Measurements from ENCODE around the gene PCNX3. TPM values are rescaled to one million over a fixed set of nuclear protein-coding genes. Genes with fewer than 3 reads are reported as not detected.

Gene PCNX3
- total and polyA plus RNA-seq, 2 of the 13 experiments (the other 11 are each of a cell fraction or from before 2014, with no cell fraction given), result 16.2 to 23.0 TPM

DNA sequence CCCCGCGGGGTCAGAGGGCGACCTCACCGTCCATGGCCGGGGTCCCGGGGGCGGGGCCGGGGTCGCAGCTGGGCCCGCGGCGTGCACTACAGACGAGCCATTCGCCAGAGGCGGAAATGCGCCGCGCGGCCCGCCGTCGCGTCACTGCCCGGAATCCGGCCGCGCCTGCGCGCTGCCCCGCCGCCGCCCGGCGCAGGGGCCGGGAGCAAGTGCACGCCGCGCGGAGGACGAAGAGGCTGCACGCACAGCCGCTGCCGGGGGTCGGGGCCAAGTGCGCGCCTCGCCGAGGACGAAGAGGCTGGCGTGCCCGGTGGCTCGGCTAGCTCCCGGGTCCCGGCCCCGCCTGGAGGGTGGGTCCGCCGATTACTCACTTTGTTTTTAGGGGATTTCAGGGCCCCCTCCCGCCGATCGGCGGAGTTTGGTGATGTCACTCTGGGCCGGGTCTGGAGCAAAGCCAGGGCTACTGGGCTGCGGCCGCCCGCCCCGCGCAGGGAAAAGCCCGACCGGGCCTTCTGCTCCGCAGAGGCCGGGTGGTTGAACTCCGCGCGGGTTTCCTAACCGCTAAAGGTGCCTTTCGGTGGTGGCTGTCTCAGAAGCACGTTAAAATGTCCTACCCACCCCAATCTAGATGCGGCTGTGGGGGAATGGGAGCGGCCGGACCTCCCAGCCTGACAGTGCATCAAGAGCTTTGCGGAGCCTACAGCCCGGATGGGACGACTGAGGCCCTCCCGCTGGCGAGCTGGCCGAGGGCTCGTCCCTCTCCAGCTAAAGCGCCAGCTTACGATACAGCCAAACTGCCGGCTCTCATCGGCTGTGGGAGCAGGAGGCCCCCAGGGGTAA lies 47.4 kb downstream of the PCNX3 start, which contains the start of gene RELA (continued):
- peak; percentile 72 for TF ChIP-seq THAP11 (CRISPR knock-in tag; IDR thresholded peaks at IDR 0.05)
- peak; percentile 53 for TF ChIP-seq SKI (IDR thresholded peaks at IDR 0.05; ENCODE audit: partially characterized antibody)
- TF ChIP-seq SIX4 (CRISPR knock-in tag; IDR thresholded peaks at IDR 0.05), result no peak
- TF ChIP-seq ZIK1 (CRISPR knock-in tag; IDR thresholded peaks at IDR 0.05; ENCODE audit: borderline replicate concordance, low read depth), result peak; percentile 83; the same call in 1 of the 2 replicates
- 0 out of 2 replicates have a peak, but pooled peaks have one; percentile 28 for TF ChIP-seq XBP1 (CRISPR knock-in tag; IDR thresholded peaks at IDR 0.05)
- TF ChIP-seq ZNF790 (CRISPR knock-in tag; IDR thresholded peaks at IDR 0.05; ENCODE audit: borderline replicate concordance), result 0 out of 2 replicates have a peak, but pooled peaks have one; percentile 48
- TF ChIP-seq ZBTB42 (CRISPR knock-in tag; IDR thresholded peaks at IDR 0.05), result no peak
- TF ChIP-seq ZNF33A (CRISPR knock-in tag; IDR thresholded peaks at IDR 0.05; ENCODE audit: borderline replicate concordance), result peak; percentile 87; the same call in 1 of the 2 replicates
- 0 out of 2 replicates have a peak, but pooled peaks have one; percentile 50 for TF ChIP-seq ZNF850 (CRISPR knock-in tag; conservative IDR thresholded peaks at IDR 0.05)
- TF ChIP-seq, protein P1, sequence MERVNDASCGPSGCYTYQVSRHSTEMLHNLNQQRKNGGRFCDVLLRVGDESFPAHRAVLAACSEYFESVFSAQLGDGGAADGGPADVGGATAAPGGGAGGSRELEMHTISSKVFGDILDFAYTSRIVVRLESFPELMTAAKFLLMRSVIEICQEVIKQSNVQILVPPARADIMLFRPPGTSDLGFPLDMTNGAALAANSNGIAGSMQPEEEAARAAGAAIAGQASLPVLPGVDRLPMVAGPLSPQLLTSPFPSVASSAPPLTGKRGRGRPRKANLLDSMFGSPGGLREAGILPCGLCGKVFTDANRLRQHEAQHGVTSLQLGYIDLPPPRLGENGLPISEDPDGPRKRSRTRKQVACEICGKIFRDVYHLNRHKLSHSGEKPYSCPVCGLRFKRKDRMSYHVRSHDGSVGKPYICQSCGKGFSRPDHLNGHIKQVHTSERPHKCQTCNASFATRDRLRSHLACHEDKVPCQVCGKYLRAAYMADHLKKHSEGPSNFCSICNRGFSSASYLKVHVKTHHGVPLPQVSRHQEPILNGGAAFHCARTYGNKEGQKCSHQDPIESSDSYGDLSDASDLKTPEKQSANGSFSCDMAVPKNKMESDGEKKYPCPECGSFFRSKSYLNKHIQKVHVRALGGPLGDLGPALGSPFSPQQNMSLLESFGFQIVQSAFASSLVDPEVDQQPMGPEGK (CRISPR knock-in tag; IDR thresholded peaks at IDR 0.05), result peak; percentile 76
- TF ChIP-seq, protein P2, sequence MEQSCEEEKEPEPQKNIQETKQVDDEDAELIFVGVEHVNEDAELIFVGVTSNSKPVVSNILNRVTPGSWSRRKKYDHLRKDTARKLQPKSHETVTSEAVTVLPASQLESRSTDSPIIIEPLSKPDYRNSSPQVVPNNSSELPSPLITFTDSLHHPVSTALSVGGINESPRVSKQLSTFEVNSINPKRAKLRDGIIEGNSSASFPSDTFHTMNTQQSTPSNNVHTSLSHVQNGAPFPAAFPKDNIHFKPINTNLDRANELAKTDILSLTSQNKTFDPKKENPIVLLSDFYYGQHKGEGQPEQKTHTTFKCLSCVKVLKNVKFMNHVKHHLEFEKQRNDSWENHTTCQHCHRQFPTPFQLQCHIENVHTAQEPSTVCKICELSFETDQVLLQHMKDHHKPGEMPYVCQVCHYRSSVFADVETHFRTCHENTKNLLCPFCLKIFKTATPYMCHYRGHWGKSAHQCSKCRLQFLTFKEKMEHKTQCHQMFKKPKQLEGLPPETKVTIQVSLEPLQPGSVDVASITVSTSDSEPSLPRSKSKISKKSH (CRISPR knock-in tag; IDR thresholded peaks at IDR 0.05; ENCODE audit: borderline replicate concordance), result peak; percentile 70; the same call in 1 of the 2 replicates
- peak; percentile 58; the same call in 1 of the 2 replicates for TF ChIP-seq ZNF274 (CRISPR knock-in tag; IDR thresholded peaks at IDR 0.05)
- no peak for TF ChIP-seq TBP (CRISPR knock-in tag; IDR thresholded peaks at IDR 0.05)
- peak; percentile 69 for TF ChIP-seq GABPA (IDR thresholded peaks at IDR 0.05; ENCODE audit: low read depth, low read length)
- TF ChIP-seq GABPA (CRISPR knock-in tag; IDR thresholded peaks at IDR 0.05; ENCODE audit: low read depth), result peak; percentile 28; the same call in 1 of the 2 replicates
- TF ChIP-seq POLR2AphosphoS2 (IDR thresholded peaks at IDR 0.05; ENCODE audit: low read depth, low read length), result no peak
- no peak for TF ChIP-seq MLLT10 (CRISPR knock-in tag; IDR thresholded peaks at IDR 0.05)
- TF ChIP-seq, protein P3, sequence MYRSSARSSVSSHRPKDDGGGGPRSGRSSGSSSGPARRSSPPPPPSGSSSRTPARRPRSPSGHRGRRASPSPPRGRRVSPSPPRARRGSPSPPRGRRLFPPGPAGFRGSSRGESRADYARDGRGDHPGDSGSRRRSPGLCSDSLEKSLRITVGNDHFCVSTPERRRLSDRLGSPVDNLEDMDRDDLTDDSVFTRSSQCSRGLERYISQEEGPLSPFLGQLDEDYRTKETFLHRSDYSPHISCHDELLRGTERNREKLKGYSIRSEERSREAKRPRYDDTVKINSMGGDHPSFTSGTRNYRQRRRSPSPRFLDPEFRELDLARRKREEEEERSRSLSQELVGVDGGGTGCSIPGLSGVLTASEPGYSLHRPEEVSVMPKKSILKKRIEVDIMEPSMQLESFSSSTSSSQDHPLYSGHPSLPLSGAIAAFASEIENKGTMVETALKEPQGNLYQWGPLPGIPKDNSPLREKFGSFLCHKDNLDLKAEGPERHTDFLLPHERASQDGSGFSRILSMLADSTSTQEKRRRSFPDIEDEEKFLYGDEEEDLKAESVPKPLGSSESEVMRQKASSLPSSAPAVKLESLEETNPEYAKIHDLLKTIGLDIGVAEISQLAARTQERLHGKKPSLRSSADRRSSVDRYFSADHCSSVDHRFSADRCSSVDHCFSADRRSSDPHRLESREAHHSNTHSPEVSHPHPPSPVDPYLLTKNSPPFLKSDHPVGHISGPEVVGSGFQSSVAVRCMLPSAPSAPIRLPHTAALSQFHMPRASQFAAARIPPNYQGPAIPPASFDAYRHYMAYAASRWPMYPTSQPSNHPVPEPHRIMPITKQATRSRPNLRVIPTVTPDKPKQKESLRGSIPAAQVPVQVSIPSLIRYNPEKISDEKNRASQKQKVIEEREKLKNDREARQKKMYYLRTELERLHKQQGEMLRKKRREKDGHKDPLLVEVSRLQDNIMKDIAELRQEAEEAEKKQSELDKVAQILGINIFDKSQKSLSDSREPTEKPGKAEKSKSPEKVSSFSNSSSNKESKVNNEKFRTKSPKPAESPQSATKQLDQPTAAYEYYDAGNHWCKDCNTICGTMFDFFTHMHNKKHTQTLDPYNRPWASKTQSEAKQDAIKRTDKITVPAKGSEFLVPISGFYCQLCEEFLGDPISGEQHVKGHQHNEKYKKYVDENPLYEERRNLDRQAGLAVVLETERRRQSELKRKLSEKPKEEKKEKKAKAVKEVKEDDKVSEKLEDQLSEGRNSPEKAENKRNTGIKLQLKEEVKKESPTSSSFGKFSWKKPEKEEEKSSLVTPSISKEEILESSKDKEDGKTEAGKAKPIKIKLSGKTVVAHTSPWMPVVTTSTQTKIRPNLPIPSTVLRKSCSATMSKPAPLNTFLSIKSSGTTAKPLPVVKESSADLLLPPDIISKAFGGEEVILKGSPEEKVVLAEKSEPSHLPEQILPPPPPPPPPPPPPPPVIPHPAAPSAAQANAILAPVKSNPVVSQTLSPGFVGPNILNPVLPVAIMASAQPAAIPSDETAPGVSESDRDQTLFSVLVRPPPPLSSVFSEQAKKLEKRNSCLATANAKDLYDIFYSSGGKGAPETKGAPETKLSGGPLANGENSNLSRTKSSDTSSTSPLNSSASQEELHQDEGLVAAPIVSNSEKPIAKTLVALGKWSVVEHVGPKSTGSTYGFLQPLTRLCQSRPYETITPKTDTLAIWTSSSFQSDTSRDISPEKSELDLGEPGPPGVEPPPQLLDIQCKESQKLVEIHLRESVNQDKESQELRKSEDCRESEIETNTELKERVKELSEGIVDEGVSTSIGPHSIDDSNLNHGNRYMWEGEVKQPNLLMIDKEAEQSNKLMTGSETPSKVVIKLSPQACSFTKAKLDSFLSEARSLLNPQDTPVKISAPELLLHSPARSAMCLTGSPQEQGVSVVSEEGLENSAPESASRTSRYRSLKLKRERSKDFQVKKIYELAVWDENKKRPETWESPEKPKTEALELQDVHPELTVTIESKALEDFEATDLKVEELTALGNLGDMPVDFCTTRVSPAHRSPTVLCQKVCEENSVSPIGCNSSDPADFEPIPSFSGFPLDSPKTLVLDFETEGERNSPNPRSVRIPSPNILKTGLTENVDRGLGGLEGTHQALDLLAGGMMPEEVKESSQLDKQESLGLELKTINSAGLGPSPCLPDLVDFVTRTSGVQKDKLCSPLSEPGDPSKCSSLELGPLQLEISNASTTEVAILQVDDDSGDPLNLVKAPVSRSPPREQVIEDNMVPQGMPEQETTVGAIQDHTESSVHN (CRISPR knock-in tag; IDR thresholded peaks at IDR 0.05), result 0 out of 2 replicates have a peak, but pooled peaks have one; percentile 11
